Midbrain (tissue), 1 donor: ENCODE data around the gene KRCC1.
"Not testable (repeated sequence)": the region's sequence is repeated elsewhere in the genome, so short reads cannot be mapped to it uniquely, and the experiment has no call there.

ENCODE experiments used
- DNase-seq: peaks from one replicate; lab custom pipeline; 2025; lab: John Stamatoyannopoulos, UW

The KRCC1 gene

DNA sequence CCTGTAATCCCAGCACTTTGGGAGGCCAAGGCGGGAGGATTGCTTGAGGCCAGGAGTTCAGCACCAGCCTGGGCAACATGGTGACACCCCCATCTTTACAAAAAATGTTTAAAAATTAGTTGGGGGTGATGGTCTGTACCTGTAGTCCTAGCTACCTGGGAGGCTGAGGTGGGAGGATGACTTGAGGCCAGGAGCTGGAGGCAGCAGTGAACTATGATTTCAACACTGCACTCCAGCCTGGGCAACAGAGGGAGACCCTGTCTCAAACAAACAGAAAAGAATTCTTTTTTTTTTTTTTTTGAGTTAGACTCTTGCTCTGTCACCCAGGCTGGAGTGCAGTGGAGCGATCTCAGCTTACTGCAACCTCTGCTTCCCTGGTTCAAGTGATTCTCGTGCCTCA lies 55.1 kb downstream of the KRCC1 start:
- not testable (repeated sequence) for DNase-seq

DNA sequence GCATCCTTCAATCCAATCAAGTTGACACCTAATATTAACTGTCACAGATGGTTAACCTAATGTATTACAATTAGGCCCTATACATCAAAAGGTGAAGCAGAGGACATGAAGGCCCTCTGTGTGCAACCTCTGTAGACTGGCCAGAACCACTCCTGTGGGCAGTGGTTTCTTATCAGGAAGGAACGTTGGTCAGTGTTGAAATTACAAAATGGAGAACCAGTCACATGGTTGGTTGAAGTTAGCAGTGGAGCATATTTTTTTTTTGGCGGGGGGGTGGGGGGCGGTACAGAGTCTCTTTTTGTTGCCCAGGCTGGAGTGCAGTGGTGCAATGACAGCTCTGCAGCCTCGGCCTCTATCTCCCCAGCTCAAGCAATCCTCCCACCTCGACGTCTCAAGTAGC lies 59.0 kb downstream of the KRCC1 start:
- DNase-seq = no peak

DNA sequence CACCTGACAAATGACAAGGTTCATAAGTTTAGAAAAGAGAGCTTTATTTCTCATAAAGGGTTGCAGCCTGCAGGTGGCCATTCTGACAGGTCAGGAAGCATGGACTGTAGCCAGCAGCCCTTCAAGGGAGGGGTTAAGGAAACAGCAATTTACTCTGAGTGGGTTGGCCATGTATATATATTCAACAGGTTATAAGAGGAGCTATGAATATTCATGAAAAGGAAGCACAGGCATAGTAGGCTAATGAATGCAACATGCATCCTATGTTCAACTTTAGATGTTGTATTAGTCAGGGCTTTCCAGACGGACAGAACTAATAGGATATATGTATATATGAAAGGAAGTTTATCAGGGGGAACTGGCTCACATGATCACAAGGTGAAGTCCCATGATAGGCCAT lies 59.8 kb downstream of the KRCC1 start:
- DNase-seq = no peak

DNA sequence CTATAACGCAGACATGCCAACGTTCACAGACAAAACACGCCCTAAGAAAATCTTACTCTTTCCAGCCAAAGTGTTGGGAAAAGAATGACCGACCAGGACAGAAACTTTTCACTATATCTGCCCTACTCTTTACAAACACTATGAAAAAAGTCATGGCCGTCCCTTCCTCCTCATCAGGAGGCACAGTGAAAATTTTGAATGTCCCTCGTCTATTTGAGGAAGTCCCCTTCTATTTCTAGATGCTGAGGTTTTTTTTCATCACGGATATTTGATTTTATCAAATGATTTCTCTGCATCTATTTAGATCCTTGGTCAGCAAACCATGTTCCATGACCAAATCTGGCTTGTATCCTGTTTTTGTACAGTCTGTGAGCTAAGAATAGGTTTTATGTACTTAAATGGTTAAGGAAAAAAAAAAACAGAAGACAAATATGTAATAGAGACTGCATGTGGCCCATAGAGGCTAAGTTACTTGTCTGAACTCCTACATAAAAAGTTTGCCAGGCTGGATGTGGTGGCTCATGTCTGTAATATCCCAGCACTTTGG lies 61.2 kb downstream of the KRCC1 start:
- DNase-seq = not testable (repeated sequence)

DNA sequence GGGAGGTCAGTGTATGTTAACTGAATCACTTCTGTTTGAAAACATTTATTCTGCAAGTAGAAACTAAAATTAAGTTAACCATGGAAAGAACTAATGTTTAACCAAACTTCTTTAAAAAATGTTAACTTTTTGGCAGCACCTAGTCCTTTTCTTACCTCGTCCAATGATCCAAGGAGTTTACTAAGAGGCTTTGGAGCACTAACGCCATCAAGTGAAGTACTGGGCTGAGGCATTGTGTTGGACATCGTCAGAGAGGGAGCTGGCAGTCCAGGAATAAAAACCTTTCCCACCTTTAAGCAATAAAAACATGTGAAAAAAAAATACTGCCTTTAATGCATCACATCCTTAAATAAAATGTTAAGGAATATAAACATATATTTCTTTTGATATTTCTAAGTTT lies 63.0 kb downstream of the KRCC1 start:
- not testable (repeated sequence) for DNase-seq

DNA sequence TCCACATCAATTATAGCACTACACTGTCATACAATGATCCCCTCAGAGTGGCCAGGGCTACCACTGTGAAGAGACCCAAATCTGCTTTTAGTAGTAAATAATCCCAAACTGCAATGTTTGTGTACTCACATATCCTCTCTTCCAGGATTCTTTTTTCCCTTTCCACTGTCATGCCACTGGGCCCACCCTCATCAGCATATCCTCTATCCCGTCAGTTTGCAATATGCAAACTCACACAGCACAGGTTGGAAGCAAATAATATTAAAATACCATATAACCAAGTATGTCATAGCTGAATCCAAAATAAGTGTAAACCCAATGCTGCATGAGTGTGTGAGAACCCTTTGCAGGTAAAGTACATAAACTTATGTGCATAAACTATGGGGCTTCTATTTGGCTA lies 68.1 kb downstream of the KRCC1 start:
- not testable (repeated sequence) for DNase-seq

DNA sequence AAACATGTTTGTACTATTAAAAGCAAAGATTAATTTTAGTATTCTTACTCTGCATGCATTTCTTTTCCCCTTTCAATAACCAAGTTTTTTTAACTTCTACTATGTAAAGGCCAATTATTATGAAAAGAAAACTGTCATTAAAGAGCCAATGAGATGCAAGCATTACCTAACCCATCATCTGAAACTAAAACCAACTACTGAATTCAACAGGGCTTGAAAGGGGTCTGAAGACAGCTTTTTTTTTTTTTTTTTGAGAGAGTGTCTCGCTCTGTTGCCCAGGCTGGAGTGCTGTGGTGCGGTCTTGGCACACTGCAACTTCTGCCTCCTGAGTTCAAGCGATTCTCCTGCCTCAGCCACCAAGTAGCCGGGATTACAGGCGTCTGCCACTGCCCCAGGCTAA lies 69.7 kb downstream of the KRCC1 start:
- DNase-seq = not testable (repeated sequence)

DNA sequence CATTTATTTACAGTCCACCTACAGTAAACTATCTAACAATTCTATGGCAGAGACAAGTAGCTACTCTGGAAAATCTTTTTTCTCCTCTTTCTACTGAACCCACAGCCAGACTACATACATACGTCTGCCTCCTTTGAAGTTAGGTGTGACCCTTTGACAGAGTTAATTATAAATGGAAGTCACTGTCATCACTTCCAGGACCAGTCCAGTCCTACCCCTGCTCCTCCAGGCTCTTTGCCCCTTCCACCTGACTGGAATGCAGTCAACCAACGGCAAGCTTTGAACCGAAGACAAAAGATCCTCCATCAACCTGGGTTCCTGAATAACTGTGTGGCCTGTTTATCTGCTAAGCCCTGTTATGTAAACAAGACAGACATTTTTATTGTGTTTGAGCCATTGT lies 74.4 kb downstream of the KRCC1 start:
- not testable (repeated sequence) for DNase-seq
